Measurements from ENCODE around the gene DYNC2H1.

Gene DYNC2H1

GRCh38 chr11:103465555-103466140 is 356.4 kb downstream of the DYNC2H1 start:
- H3K4me2 ChIP-seq (ENCODE audit: low read length), result no peak overlapping the region
- H3K4me1 ChIP-seq, result no peaks in the 10 kb centered on the region
- TF ChIP-seq, protein P1, sequence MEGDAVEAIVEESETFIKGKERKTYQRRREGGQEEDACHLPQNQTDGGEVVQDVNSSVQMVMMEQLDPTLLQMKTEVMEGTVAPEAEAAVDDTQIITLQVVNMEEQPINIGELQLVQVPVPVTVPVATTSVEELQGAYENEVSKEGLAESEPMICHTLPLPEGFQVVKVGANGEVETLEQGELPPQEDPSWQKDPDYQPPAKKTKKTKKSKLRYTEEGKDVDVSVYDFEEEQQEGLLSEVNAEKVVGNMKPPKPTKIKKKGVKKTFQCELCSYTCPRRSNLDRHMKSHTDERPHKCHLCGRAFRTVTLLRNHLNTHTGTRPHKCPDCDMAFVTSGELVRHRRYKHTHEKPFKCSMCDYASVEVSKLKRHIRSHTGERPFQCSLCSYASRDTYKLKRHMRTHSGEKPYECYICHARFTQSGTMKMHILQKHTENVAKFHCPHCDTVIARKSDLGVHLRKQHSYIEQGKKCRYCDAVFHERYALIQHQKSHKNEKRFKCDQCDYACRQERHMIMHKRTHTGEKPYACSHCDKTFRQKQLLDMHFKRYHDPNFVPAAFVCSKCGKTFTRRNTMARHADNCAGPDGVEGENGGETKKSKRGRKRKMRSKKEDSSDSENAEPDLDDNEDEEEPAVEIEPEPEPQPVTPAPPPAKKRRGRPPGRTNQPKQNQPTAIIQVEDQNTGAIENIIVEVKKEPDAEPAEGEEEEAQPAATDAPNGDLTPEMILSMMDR (IDR thresholded peaks at IDR 0.05), result no peak

DNA sequence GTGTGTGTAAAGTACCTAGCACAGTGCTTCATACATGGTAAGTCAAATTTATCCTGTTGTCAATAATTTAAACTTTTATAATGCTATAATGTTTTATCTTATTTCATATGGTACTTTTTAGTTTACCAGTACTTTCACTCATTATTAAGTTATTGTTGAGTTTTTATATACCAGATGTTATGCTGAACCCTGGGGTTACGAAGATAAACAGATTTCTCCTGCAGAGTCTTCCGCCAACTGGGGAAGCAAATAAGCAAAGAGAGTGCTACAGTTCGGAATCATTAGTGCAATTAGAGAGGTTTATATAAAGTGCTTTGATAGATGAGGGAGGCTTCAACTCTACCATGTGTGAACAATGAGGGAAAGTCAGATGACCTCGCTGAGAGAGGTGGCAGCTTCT is 362.3 kb downstream of the DYNC2H1 start:
- no peaks in the 10 kb centered on the region for H3K36me3 ChIP-seq (ENCODE audit: control insufficient read depth, insufficient read depth, low read length)
- H3K9ac ChIP-seq, result no peak overlapping the region
- TF ChIP-seq, protein P1 (IDR thresholded peaks at IDR 0.05), result no peak
- H2AFZ ChIP-seq, result no peak overlapping the region
- no peaks in the 10 kb centered on the region for H3K9me3 ChIP-seq (ENCODE audit: control insufficient read depth, low read length)
- H3K27ac ChIP-seq, result no peak overlapping the region
- no peaks in the 10 kb centered on the region for H3K79me2 ChIP-seq
- no peak overlapping the region for H3K4me3 ChIP-seq (ENCODE audit: low read depth, low read length)
- no peak overlapping the region for H3K4me2 ChIP-seq (ENCODE audit: low read length)
- no peaks in the 10 kb centered on the region for H3K27me3 ChIP-seq (ENCODE audit: control insufficient read depth, insufficient read depth, low read length)
- H3K4me1 ChIP-seq, result no peaks in the 10 kb centered on the region

More at GRCh38 chr11:103465555-103466140, 356.4 kb downstream of the DYNC2H1 start:
- H3K79me2 ChIP-seq, result no peaks in the 10 kb centered on the region
- no peak overlapping the region for H3K9ac ChIP-seq
- no peak overlapping the region for H3K4me3 ChIP-seq (ENCODE audit: low read depth, low read length)
- no peak overlapping the region for H2AFZ ChIP-seq
- H3K27me3 ChIP-seq (ENCODE audit: control insufficient read depth, insufficient read depth, low read length), result no peaks in the 10 kb centered on the region
- no peak overlapping the region for H3K27ac ChIP-seq
- H3K36me3 ChIP-seq (ENCODE audit: control insufficient read depth, insufficient read depth, low read length), result no peaks in the 10 kb centered on the region
- H3K9me3 ChIP-seq (ENCODE audit: control insufficient read depth, low read length), result no peaks in the 10 kb centered on the region

DNA sequence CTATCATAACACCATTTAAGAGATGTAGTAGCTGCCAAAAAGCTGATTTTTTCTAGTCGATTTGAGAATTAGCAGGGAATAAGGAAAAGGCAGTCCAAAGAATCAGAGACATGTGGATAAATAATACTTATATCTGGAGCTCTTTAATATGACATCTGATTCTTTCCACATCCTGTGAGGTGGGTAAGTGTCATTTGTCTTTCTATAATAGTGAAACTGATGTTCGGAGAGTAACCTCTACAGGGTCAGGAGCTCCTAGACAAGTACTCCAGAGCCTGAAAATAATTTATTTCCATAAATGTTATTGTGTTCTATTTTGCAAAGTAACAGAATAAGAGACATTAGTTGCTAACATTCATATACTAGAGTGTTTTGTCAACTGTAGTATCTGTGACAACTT is 367.6 kb downstream of the DYNC2H1 start:
- no peak overlapping the region for H3K4me3 ChIP-seq (ENCODE audit: low read depth, low read length)
- no peaks in the 10 kb centered on the region for H3K27me3 ChIP-seq (ENCODE audit: control insufficient read depth, insufficient read depth, low read length)
- H2AFZ ChIP-seq, result no peak overlapping the region
- H3K36me3 ChIP-seq (ENCODE audit: control insufficient read depth, insufficient read depth, low read length), result no peaks in the 10 kb centered on the region
- H3K4me1 ChIP-seq, result no peaks in the 10 kb centered on the region
- H3K4me2 ChIP-seq (ENCODE audit: low read length), result no peak overlapping the region
- no peaks in the 10 kb centered on the region for H3K79me2 ChIP-seq
- no peaks in the 10 kb centered on the region for H3K9me3 ChIP-seq (ENCODE audit: control insufficient read depth, low read length)
- H3K9ac ChIP-seq, result no peak overlapping the region
- H3K27ac ChIP-seq, result no peak overlapping the region
- TF ChIP-seq, protein P1 (IDR thresholded peaks at IDR 0.05), result no peak

DNA sequence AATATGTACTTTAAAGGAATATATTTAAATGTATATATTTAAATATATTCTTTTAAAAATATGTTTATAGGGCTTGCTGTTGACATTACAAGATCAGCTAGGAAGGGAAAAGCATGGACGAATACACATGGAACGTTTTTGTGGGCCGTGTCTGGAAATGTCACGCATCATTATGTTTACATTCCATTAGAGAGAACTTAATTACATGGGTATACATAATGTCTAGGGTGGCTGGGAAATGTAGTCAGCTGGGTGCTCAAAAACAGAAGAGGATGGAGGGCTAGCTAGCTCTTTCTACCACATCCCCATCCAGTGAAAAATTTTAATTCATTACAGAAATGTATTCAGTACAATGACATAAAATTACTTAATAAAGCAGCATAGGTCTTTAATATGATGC is 371.2 kb downstream of the DYNC2H1 start:
- Histone ChIP-seq H3K9ac (no peak overlapping the region), H3K9me3 (ENCODE audit: control insufficient read depth, low read length) (no peaks in the 10 kb centered on the region), H3K79me2 (no peaks in the 10 kb centered on the region), H3K4me2 (ENCODE audit: low read length) (no peak overlapping the region), H3K4me1 (no peaks in the 10 kb centered on the region), H3K36me3 (ENCODE audit: control insufficient read depth, insufficient read depth, low read length) (no peaks in the 10 kb centered on the region), H3K27me3 (ENCODE audit: control insufficient read depth, insufficient read depth, low read length) (no peaks in the 10 kb centered on the region), H3K4me3 (ENCODE audit: low read depth, low read length) (no peak overlapping the region), H3K27ac (no peak overlapping the region), H2AFZ (no peak overlapping the region)
- TF ChIP-seq, protein P1 (IDR thresholded peaks at IDR 0.05), result no peak

- no peaks in the 10 kb centered on the region for H3K27me3 ChIP-seq (ENCODE audit: control insufficient read depth, insufficient read depth, low read length)
- H3K4me2 ChIP-seq (ENCODE audit: low read length), result no peak overlapping the region
- H2AFZ ChIP-seq, result no peak overlapping the region
- no peaks in the 10 kb centered on the region for H3K9me3 ChIP-seq (ENCODE audit: control insufficient read depth, low read length)
- H3K4me1 ChIP-seq, result no peaks in the 10 kb centered on the region
- TF ChIP-seq, protein P1 (IDR thresholded peaks at IDR 0.05), result no peak
- no peak overlapping the region for H3K4me3 ChIP-seq (ENCODE audit: low read depth, low read length)
- H3K36me3 ChIP-seq (ENCODE audit: control insufficient read depth, insufficient read depth, low read length), result no peaks in the 10 kb centered on the region
- no peak overlapping the region for H3K9ac ChIP-seq
- H3K27ac ChIP-seq, result no peak overlapping the region
- no peaks in the 10 kb centered on the region for H3K79me2 ChIP-seq
Observed at GRCh38 chr11:103483996-103484395, 374.8 kb downstream of the DYNC2H1 start.

All from parathyroid adenoma (tissue), 2 donors.